NCI-H748 treated with DMSO at 0.1 percent for 48 hours (cell line): ENCODE measurements around the gene DIS3L2.
"Not testable (repeated sequence)": the region's sequence is repeated elsewhere in the genome, so short reads cannot be mapped to it uniquely, and the experiment has no call there.

Experiments used
- DNase-seq: peaks from one replicate; lab custom pipeline; 2025; lab: John Stamatoyannopoulos, UW

DIS3L2 gene

GRCh38 chr2:232116852-232117251 is 155.3 kb downstream of the DIS3L2 start:
- no peak for DNase-seq

GRCh38 chr2:232117413-232117812 is 155.9 kb downstream of the DIS3L2 start:
- no peak for DNase-seq

GRCh38 chr2:232120911-232121310 is 159.4 kb downstream of the DIS3L2 start:
- no peak for DNase-seq

GRCh38 chr2:232124309-232124708 is 162.8 kb downstream of the DIS3L2 start:
- DNase-seq, result no peak

- DNase-seq, result no peak
Observed at GRCh38 chr2:232126301-232127099, 165.0 kb downstream of the DIS3L2 start.

- no peak for DNase-seq
Observed at GRCh38 chr2:232129483-232129882, 168.0 kb downstream of the DIS3L2 start.

GRCh38 chr2:232132181-232132580 is 170.7 kb downstream of the DIS3L2 start:
- no peak for DNase-seq

- no peak for DNase-seq
Observed at GRCh38 chr2:232133078-232133477, 171.6 kb downstream of the DIS3L2 start.

- DNase-seq, result no peak
Observed at GRCh38 chr2:232134939-232135338, 173.4 kb downstream of the DIS3L2 start.

- no peak for DNase-seq
Observed at GRCh38 chr2:232137356-232138147, 176.0 kb downstream of the DIS3L2 start.

GRCh38 chr2:232138441-232138840 is 176.9 kb downstream of the DIS3L2 start:
- DNase-seq, result no peak

- DNase-seq, result no peak
Observed at GRCh38 chr2:232139171-232139594, 177.7 kb downstream of the DIS3L2 start.

GRCh38 chr2:232139786-232140562 is 178.5 kb downstream of the DIS3L2 start:
- DNase-seq, result no peak

GRCh38 chr2:232141591-232141990 is 180.1 kb downstream of the DIS3L2 start:
- DNase-seq, result no peak

GRCh38 chr2:232142049-232142448 is 180.5 kb downstream of the DIS3L2 start:
- DNase-seq, result no peak

- no peak for DNase-seq
Observed at GRCh38 chr2:232142502-232142901, 181.0 kb downstream of the DIS3L2 start.

GRCh38 chr2:232146294-232146693 is 184.8 kb downstream of the DIS3L2 start:
- DNase-seq, result no peak

- no peak for DNase-seq
Observed at GRCh38 chr2:232147440-232148077, 186.0 kb downstream of the DIS3L2 start.

GRCh38 chr2:232162187-232162586 is 200.7 kb downstream of the DIS3L2 start:
- no peak for DNase-seq

- DNase-seq, result no peak
Observed at GRCh38 chr2:232170396-232170795, 208.9 kb downstream of the DIS3L2 start.

GRCh38 chr2:232174662-232175061 is 213.1 kb downstream of the DIS3L2 start:
- DNase-seq, result no peak

GRCh38 chr2:232176587-232176986 is 215.1 kb downstream of the DIS3L2 start:
- not testable (repeated sequence) for DNase-seq
